ENCODE results near the gene AXL. TPM values are rescaled to one million over a fixed set of nuclear protein-coding genes. Genes with fewer than 3 reads are reported as not detected.
A peak's percentile ranks its signal among the peaks of the same experiment; 100 is the strongest.

The AXL gene
- total and polyA plus RNA-seq, 2 of the 13 experiments (the other 11 are each of a cell fraction or from before 2014, with no cell fraction given), result 0.71 to 5.9 TPM

DNA sequence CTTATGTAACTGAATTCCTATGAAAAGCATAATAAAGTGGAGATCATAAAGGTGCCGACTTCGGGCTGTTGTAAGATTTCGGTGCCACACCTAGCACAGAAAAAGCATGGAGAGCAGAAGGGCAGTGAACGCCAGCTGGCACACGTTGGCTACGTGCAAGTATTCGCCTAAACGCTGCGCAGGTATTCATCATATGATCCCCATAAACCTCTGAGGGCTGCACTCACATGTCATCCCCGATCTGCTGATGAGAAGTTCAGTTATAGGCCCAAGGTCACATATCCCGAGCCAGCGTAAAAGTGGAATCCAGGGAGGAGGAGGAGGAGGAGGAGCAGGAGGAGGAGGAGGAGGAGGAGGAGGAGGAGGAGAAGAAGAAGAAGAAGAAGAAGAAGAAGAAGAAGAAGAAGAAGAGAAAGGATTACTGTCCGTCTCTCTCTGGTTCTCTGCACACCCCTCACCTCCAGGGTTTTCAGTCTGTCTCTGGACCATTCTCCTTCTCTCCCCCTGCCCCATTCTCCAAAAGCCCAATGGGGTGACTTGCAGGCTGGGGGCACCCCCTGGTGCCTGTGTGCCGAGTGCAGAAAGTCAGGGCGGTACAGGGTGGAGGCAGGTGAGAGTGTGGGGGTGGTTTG is 44.6 kb upstream of the AXL start (continued):
- TF ChIP-seq, protein P1, sequence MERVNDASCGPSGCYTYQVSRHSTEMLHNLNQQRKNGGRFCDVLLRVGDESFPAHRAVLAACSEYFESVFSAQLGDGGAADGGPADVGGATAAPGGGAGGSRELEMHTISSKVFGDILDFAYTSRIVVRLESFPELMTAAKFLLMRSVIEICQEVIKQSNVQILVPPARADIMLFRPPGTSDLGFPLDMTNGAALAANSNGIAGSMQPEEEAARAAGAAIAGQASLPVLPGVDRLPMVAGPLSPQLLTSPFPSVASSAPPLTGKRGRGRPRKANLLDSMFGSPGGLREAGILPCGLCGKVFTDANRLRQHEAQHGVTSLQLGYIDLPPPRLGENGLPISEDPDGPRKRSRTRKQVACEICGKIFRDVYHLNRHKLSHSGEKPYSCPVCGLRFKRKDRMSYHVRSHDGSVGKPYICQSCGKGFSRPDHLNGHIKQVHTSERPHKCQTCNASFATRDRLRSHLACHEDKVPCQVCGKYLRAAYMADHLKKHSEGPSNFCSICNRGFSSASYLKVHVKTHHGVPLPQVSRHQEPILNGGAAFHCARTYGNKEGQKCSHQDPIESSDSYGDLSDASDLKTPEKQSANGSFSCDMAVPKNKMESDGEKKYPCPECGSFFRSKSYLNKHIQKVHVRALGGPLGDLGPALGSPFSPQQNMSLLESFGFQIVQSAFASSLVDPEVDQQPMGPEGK (CRISPR knock-in tag; IDR thresholded peaks at IDR 0.05), result no peak
- TF ChIP-seq XBP1 (CRISPR knock-in tag; IDR thresholded peaks at IDR 0.05), result no peak

- peak overlapping the region; percentile 65 for H3K27ac ChIP-seq (ENCODE audit: extremely low read length, insufficient read depth, low read length)
- intact Hi-C loops (cut with micrococcal nuclease; ENCODE audit: unreplicated experiment), result no loop called here
- no peaks in the 10 kb centered on the region for H3K9me3 ChIP-seq (ENCODE audit: low read length)
- ATAC-seq, result peak; percentile 93
- POLR2A ChIA-PET, result interaction anchor here (0.6 to 2.3 kb wide), 7 partner anchors 9 to 88 kb away, joined by 3 to 7 read pairs (median 4); no protein-coding TSS in a partner anchor
- H3K36me3 ChIP-seq (replicated peaks in 1 of 2; ENCODE audit: control insufficient read depth in 1 of 2, insufficient read depth in 2 of 2, low read length in 2 of 2), result no peaks in the 10 kb centered on the region
- peak overlapping the region; percentile 73 for H3K9ac ChIP-seq (ENCODE audit: insufficient read depth, low read depth, low read length)
- no peaks in the 10 kb centered on the region for H4K20me1 ChIP-seq (ENCODE audit: insufficient read depth, low read length)
- H3K4me1 ChIP-seq (ENCODE audit: insufficient read depth, low read length), result peaks cover 54% of the 10 kb centered on the region
- peak; percentile 79 for FAIRE-seq
- peak; percentile 96 for DNase-seq (ENCODE audit: low spot score)
- CTCF ChIA-PET (ENCODE audit: low intra/inter-chr PET ratio, low total read pairs), result no interaction called here
- peak overlapping the region; percentile 49 to 81 (median 69) for H3K4me3 ChIP-seq (replicated peaks in 1 of 3; ENCODE audit: insufficient read depth in 1 of 3, low read depth in 2 of 3, low read length in 3 of 3)
- no peak overlapping the region for H2AFZ ChIP-seq (ENCODE audit: low read length)
- in situ Hi-C loops (cut with HindIII; ENCODE audit: extremely low pct_ligation_motif_present, low pct_unique_long_range_greater_than_20kb), result no loop called here
- H3K27me3 ChIP-seq (ENCODE audit: control insufficient read depth in 1 of 2, insufficient read depth in 2 of 2, low read length in 2 of 2), result no peaks in the 10 kb centered on the region
- H3K4me2 ChIP-seq (ENCODE audit: low read depth, low read length), result peak overlapping the region; percentile 80
- WGBS (ENCODE audit: low lambda C conversion rate), result 4% methylated on average over 14 of the region's 14 CpGs
- H3K79me2 ChIP-seq (ENCODE audit: insufficient read depth, low read length), result no peaks in the 10 kb centered on the region
- no TSS peak for BruUV-seq (replicated peaks)
- no peak for TF ChIP-seq AGO1 (IDR thresholded peaks at IDR 0.05; ENCODE audit: low read depth, low read length, poor library complexity, severe bottlenecking)
- TF ChIP-seq ATF3 (CRISPR knock-in tag; IDR thresholded peaks at IDR 0.05), result peak; percentile 70
- TF ChIP-seq SOX5 (CRISPR knock-in tag; IDR thresholded peaks at IDR 0.05; ENCODE audit: borderline replicate concordance), result peak; percentile 54; the same call in 1 of the 2 replicates
- TF ChIP-seq, protein P2, sequence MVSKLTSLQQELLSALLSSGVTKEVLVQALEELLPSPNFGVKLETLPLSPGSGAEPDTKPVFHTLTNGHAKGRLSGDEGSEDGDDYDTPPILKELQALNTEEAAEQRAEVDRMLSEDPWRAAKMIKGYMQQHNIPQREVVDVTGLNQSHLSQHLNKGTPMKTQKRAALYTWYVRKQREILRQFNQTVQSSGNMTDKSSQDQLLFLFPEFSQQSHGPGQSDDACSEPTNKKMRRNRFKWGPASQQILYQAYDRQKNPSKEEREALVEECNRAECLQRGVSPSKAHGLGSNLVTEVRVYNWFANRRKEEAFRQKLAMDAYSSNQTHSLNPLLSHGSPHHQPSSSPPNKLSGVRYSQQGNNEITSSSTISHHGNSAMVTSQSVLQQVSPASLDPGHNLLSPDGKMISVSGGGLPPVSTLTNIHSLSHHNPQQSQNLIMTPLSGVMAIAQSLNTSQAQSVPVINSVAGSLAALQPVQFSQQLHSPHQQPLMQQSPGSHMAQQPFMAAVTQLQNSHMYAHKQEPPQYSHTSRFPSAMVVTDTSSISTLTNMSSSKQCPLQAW (CRISPR knock-in tag; IDR thresholded peaks at IDR 0.05), result no peak
- peak in 1 of 2 experiments; percentile 73; a peak in 2 of 4 replicates for TF ChIP-seq EP300 (IDR thresholded peaks at IDR 0.05; ENCODE audit: low read depth in 2 of 2, low read length in 2 of 2)
- TF ChIP-seq EP300 (CRISPR knock-in tag; IDR thresholded peaks at IDR 0.05; ENCODE audit: borderline replicate concordance), result no peak; the same call in 1 of the 2 replicates
- TF ChIP-seq RARG (CRISPR knock-in tag; IDR thresholded peaks at IDR 0.05; ENCODE audit: low read depth), result no peak
- TF ChIP-seq ZNF205 (CRISPR knock-in tag; IDR thresholded peaks at IDR 0.05), result no peak
- no peak for TF ChIP-seq LCORL (IDR thresholded peaks at IDR 0.05)
- TF ChIP-seq LCORL (CRISPR knock-in tag; IDR thresholded peaks at IDR 0.05), result peak; percentile 75; the same call in 1 of the 2 replicates
- peak; percentile 96 for TF ChIP-seq FOSL2 (CRISPR knock-in tag; IDR thresholded peaks at IDR 0.05)
- TF ChIP-seq MEIS2 (CRISPR knock-in tag; IDR thresholded peaks at IDR 0.05), result 0 out of 2 replicates have a peak, but pooled peaks have one; percentile 34
- peak; percentile 50; the same call in 1 of the 2 replicates for TF ChIP-seq ZMYM3 (CRISPR knock-in tag; IDR thresholded peaks at IDR 0.05)
Measured at GRCh38 chr19:41175801-41176777, 42.9 kb upstream of the AXL start.

Measured in HepG2 (cell line).